ENCODE measurements around the gene TMEM174.

TMEM174 gene

GRCh38 chr5:73131711-73132425 is 41.1 kb upstream of the TMEM174 start:
- TF ChIP-seq EZH2phosphoT487 (IDR thresholded peaks at IDR 0.05; ENCODE audit: borderline replicate concordance): no peak
- TF ChIP-seq CTCF (conservative IDR thresholded peaks at IDR 0.05; ENCODE audit: low read length): no peak

DNA sequence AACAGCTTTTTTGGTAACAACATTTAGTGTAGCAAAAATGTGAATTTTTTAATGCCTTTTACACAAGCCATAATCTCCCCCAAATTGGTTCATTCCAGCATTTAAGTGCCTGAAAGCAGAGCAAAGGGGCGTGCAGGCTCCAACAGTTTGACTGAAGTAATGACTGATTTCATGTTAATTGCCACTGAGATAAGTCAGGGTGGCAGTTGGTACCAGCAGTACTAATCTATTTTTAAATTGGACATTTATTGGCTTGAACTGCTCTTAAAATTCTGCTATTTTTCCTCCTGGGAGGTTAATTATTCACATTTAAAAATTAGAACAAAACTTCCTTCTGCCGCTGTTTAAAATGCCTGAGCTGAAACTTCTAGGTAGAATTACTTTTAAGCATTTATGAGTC is 40.2 kb upstream of the TMEM174 start:
- no peak overlapping the region for H2AFZ ChIP-seq (ENCODE audit: low read length)
- H3K4me2 ChIP-seq (ENCODE audit: low read depth, low read length, poor library complexity, severe bottlenecking): no peak overlapping the region
- no peaks in the 10 kb centered on the region for H3K9me2 ChIP-seq (replicated peaks; ENCODE audit: low read depth, low read length)
- no peaks in the 10 kb centered on the region for H4K20me1 ChIP-seq (ENCODE audit: insufficient read depth, low read length, poor library complexity, severe bottlenecking)
- TF ChIP-seq EZH2phosphoT487 (IDR thresholded peaks at IDR 0.05; ENCODE audit: borderline replicate concordance) (no peak), CTCF (conservative IDR thresholded peaks at IDR 0.05; ENCODE audit: low read length) (no peak)
- no peaks in the 10 kb centered on the region for H3K79me2 ChIP-seq (ENCODE audit: insufficient read depth, low read length)
- no peaks in the 10 kb centered on the region for H3K36me3 ChIP-seq (ENCODE audit: insufficient read depth, low read length)
- H3K9ac ChIP-seq (ENCODE audit: low read depth, low read length, poor library complexity, severe bottlenecking): no peak overlapping the region
- no peaks in the 10 kb centered on the region for H3K4me1 ChIP-seq (ENCODE audit: insufficient read depth, low read length, poor library complexity, severe bottlenecking)
- H3F3A ChIP-seq (ENCODE audit: low read depth): no peaks in the 10 kb centered on the region
- H3K9me3 ChIP-seq (ENCODE audit: insufficient read depth, low read depth, low read length): no peaks in the 10 kb centered on the region
- no peaks in the 10 kb centered on the region for H3K27me3 ChIP-seq (ENCODE audit: insufficient read depth, low read length, poor library complexity, severe bottlenecking)
- H3K4me3 ChIP-seq (ENCODE audit: low read length, poor library complexity, severe bottlenecking): no peak overlapping the region

More at GRCh38 chr5:73131711-73132425, 41.1 kb upstream of the TMEM174 start:
- no peaks in the 10 kb centered on the region for H3K4me1 ChIP-seq (ENCODE audit: insufficient read depth, low read length, poor library complexity, severe bottlenecking)
- no peaks in the 10 kb centered on the region for H3K79me2 ChIP-seq (ENCODE audit: insufficient read depth, low read length)
- H2AFZ ChIP-seq (ENCODE audit: low read length): no peak overlapping the region
- no peaks in the 10 kb centered on the region for H3F3A ChIP-seq (ENCODE audit: low read depth)
- no peak overlapping the region for H3K4me2 ChIP-seq (ENCODE audit: low read depth, low read length, poor library complexity, severe bottlenecking)
- no peaks in the 10 kb centered on the region for H3K36me3 ChIP-seq (ENCODE audit: insufficient read depth, low read length)
- no peaks in the 10 kb centered on the region for H3K9me2 ChIP-seq (replicated peaks; ENCODE audit: low read depth, low read length)
- no peaks in the 10 kb centered on the region for H4K20me1 ChIP-seq (ENCODE audit: insufficient read depth, low read length, poor library complexity, severe bottlenecking)
- no peak overlapping the region for H3K9ac ChIP-seq (ENCODE audit: low read depth, low read length, poor library complexity, severe bottlenecking)
- no peaks in the 10 kb centered on the region for H3K9me3 ChIP-seq (ENCODE audit: insufficient read depth, low read depth, low read length)
- no peaks in the 10 kb centered on the region for H3K27me3 ChIP-seq (ENCODE audit: insufficient read depth, low read length, poor library complexity, severe bottlenecking)
- H3K4me3 ChIP-seq (ENCODE audit: low read length, poor library complexity, severe bottlenecking): no peak overlapping the region

GRCh38 chr5:73135021-73135420 is 38.0 kb upstream of the TMEM174 start:
- H3K27me3 ChIP-seq (ENCODE audit: insufficient read depth, low read length, poor library complexity, severe bottlenecking): peaks cover 4% of the 10 kb centered on the region
- H4K20me1 ChIP-seq (ENCODE audit: insufficient read depth, low read length, poor library complexity, severe bottlenecking): no peaks in the 10 kb centered on the region
- H3K4me2 ChIP-seq (ENCODE audit: low read depth, low read length, poor library complexity, severe bottlenecking): no peak overlapping the region
- no peaks in the 10 kb centered on the region for H3K9me2 ChIP-seq (replicated peaks; ENCODE audit: low read depth, low read length)
- H3K36me3 ChIP-seq (ENCODE audit: insufficient read depth, low read length): no peaks in the 10 kb centered on the region
- no peaks in the 10 kb centered on the region for H3K9me3 ChIP-seq (ENCODE audit: insufficient read depth, low read depth, low read length)
- H2AFZ ChIP-seq (ENCODE audit: low read length): no peak overlapping the region
- no peaks in the 10 kb centered on the region for H3K4me1 ChIP-seq (ENCODE audit: insufficient read depth, low read length, poor library complexity, severe bottlenecking)
- no peaks in the 10 kb centered on the region for H3K79me2 ChIP-seq (ENCODE audit: insufficient read depth, low read length)
- H3K9ac ChIP-seq (ENCODE audit: low read depth, low read length, poor library complexity, severe bottlenecking): no peak overlapping the region
- no peak overlapping the region for H3K4me3 ChIP-seq (ENCODE audit: low read length, poor library complexity, severe bottlenecking)
- TF ChIP-seq EZH2phosphoT487 (IDR thresholded peaks at IDR 0.05; ENCODE audit: borderline replicate concordance): no peak
- TF ChIP-seq CTCF (conservative IDR thresholded peaks at IDR 0.05; ENCODE audit: low read length): no peak
- no peaks in the 10 kb centered on the region for H3F3A ChIP-seq (ENCODE audit: low read depth)
